Common myeloid progenitor, CD34-positive (primary cell): ENCODE measurements around the gene ZC3H4.

ENCODE experiments used
- CTCF ChIA-PET: fragments of 350-600 bp; sonication (Branson Sonifier 250); formaldehyde crosslinking; loops from one replicate; lab custom pipeline; 2021; ENCODE audit warnings: antibody characterized with exemption; lab: Charles Lee
- POLR2A ChIA-PET: fragments of 350-600 bp; sonication (Branson Sonifier 250); formaldehyde crosslinking; loops from one replicate; lab custom pipeline; 2021; ENCODE audit warnings: antibody characterized with exemption; lab: Charles Lee
- DNase-seq, 3 donors: peaks; one replicate each; pipeline versions ENCODE4 v3.0.0 to v3.0.0-alpha.2; 2013
- H3K27ac ChIP-seq, 2 experiments: 1 replicate in 1 of 2; 2 replicates in 1 of 2; pipeline ENCODE4 v1.7.0; 2013; ENCODE audit warnings: inconsistent platforms in 2 of 2, low read length in 2 of 2, mild to moderate bottlenecking in 2 of 2, low read depth in 1 of 2, moderate library complexity in 1 of 2; ENCODE audit not compliant: severe bottlenecking in 2 of 2, insufficient read depth in 1 of 2, poor library complexity in 1 of 2
- H3K27me3 ChIP-seq, 5 experiments: replicated peaks in 2 of 5; 1 replicate in 3 of 5; 2 replicates in 2 of 5; pipeline versions ENCODE4 v1.6.1 to v1.7.0; 2013; ENCODE audit warnings: low read length in 4 of 5, mild to moderate bottlenecking in 2 of 5, moderate library complexity in 2 of 5, inconsistent platforms in 1 of 5; ENCODE audit not compliant: insufficient read depth in 5 of 5, control insufficient read depth in 4 of 5
- H3K36me3 ChIP-seq, 4 experiments: 1 replicate in 2 of 4; 2 replicates in 2 of 4; pipeline versions ENCODE4 v1.6.1 to v1.7.0; 2013; ENCODE audit warnings: low read length in 3 of 4, control low read depth in 1 of 4, mild to moderate bottlenecking in 1 of 4; ENCODE audit not compliant: control insufficient read depth in 4 of 4, insufficient read depth in 4 of 4
- H3K4me1 ChIP-seq, 4 experiments: 1 replicate in 3 of 4; 2 replicates in 1 of 4; pipeline versions ENCODE4 v1.6.1 to v1.7.1; 2013; ENCODE audit warnings: low read length in 3 of 4, mild to moderate bottlenecking in 3 of 4, control low read depth in 1 of 4, inconsistent platforms in 1 of 4, moderate library complexity in 1 of 4; ENCODE audit not compliant: control insufficient read depth in 4 of 4, insufficient read depth in 4 of 4; ENCODE audit errors: control extremely low read depth in 1 of 4
- H3K4me3 ChIP-seq, 7 experiments: 1 replicate in 4 of 7; 2 replicates in 3 of 7; pipeline versions ENCODE4 v1.5.1 to v1.7.0; 2013; ENCODE audit warnings: mild to moderate bottlenecking in 7 of 7, low read length in 6 of 7, moderate library complexity in 6 of 7, inconsistent platforms in 2 of 7, low read depth in 2 of 7, control low read depth in 1 of 7; ENCODE audit not compliant: insufficient read depth in 4 of 7, control insufficient read depth in 1 of 7; ENCODE audit errors: extremely low read depth in 1 of 7
- H3K9me3 ChIP-seq, 5 experiments: 1 replicate in 4 of 5; 2 replicates in 1 of 5; pipeline versions ENCODE4 v1.6.1 to v1.7.1; 2013; ENCODE audit warnings: low read length in 4 of 5, mild to moderate bottlenecking in 2 of 5, inconsistent platforms in 1 of 5, low read depth in 1 of 5, moderate library complexity in 1 of 5; ENCODE audit not compliant: control insufficient read depth in 4 of 5, insufficient read depth in 2 of 5; ENCODE audit errors: control extremely low read depth in 1 of 5
- WGBS: methylation state at CpG from one replicate; pipeline ENCODE4 v1.1.5; 2013; ENCODE audit not compliant: insufficient coverage; 5-methylcytosine and 5-hydroxymethylcytosine counted together

The ZC3H4 gene

DNA sequence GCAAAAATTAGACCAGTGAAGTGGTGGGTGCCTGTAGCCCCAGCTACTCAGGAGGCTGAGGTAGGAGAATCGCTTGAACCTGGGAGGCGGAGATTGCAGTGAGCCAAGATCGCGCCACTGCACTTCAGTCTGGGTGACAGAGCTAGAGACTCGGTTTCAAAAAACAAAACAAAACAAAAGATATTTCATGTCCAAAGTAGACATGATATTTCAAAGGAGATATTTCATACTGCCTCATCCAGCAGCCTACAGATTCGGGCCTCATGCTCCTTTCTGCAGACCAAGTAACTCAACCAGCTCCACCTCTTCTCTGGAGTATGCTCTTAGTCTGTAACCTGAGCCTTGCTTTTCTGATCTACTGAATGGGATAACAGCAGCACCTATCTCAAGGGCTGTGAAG lies 15.0 kb downstream of the ZC3H4 start:
- Histone ChIP-seq H3K4me1 (peaks cover 0 to 39% (median 27%) of the 10 kb centered on the region in 4 experiments), H3K36me3 (peaks cover 6 to 28% (median 16%) of the 10 kb centered on the region in 4 experiments), H3K27ac (no peak overlapping the region), H3K4me3 (no peak overlapping the region), H3K9me3 (no peaks in the 10 kb centered on the region), H3K27me3 (no peaks in the 10 kb centered on the region)
- no peak for DNase-seq
- CTCF ChIA-PET, result interaction anchor here (1.8 to 2.3 kb wide), 2 partner anchors 9 to 18 kb away, joined by 7 to 16 read pairs; no protein-coding TSS in a partner anchor
- POLR2A ChIA-PET, result no interaction called here
- WGBS, result 100% methylated on average over 4 of the region's 6 CpGs

GRCh38 chr19:47097396-47098201 lies 16.0 kb downstream of the ZC3H4 start:
- ChIA-PET CTCF (interaction anchor here (1.2 to 2.3 kb wide), 3 partner anchors 10 to 18 kb away, joined by 6 to 16 read pairs (median 7); no protein-coding TSS in a partner anchor), POLR2A (no interaction called here)
- Histone ChIP-seq H3K4me3 (no peak overlapping the region), H3K4me1 (peaks cover 0 to 42% (median 27%) of the 10 kb centered on the region in 4 experiments), H3K27me3 (no peaks in the 10 kb centered on the region), H3K9me3 (no peaks in the 10 kb centered on the region), H3K27ac (peak overlapping the region in 1 of 2 experiments; percentile 37), H3K36me3 (peaks cover 10 to 33% (median 19%) of the 10 kb centered on the region in 4 experiments)
- no peak for DNase-seq
- 97% methylated on average over 30 of the region's 31 CpGs for WGBS

- no peak overlapping the region for H3K4me3 ChIP-seq
- ChIA-PET CTCF (interaction anchor here (0.5 to 1.6 kb wide), 3 partner anchors 10 to 193 kb away, joined by 3 to 8 read pairs (median 6); no protein-coding TSS in a partner anchor), POLR2A (no interaction called here)
- peaks cover 0 to 40% (median 27%) of the 10 kb centered on the region in 4 experiments for H3K4me1 ChIP-seq
- H3K27me3 ChIP-seq, result no peaks in the 10 kb centered on the region
- no peak for DNase-seq
- WGBS, result 100% methylated on average over 2 of the region's 9 CpGs
- H3K27ac ChIP-seq, result no peak overlapping the region
- peaks cover 12 to 40% (median 21%) of the 10 kb centered on the region in 4 experiments for H3K36me3 ChIP-seq
- H3K9me3 ChIP-seq, result no peaks in the 10 kb centered on the region
Measured at GRCh38 chr19:47096721-47097120, 16.9 kb downstream of the ZC3H4 start.

DNA sequence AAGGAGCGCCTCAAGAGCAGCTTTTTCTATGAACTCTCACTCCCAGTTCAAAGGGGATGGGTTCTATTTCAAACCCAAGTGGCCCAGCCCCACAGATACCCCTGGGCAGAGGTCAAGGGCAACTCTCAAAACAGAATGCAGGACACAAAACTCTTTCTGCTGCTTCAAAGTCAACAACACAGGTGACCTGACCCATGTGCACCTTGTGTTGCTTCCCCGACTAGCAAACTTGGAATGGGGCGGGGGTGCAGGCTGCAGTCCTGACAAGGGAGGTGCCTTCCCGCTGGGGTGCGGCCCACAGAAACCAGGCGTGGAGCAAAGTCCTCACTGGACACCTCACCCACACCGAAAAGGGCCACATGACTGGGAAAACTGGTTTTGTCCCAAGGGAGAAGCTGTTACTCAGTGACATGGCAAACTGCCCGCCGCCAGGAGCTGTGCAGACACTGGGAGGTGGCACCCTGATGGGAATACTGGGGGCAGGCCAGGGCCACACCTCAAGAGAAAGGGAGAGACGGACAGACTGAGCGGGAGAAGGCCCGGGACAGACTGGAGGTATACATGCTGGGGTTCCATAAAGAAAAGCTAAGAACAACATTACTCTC lies 17.4 kb downstream of the ZC3H4 start:
- peaks cover 12 to 40% (median 21%) of the 10 kb centered on the region in 4 experiments for H3K36me3 ChIP-seq
- H3K4me3 ChIP-seq, result no peak overlapping the region
- peaks cover 0 to 40% (median 27%) of the 10 kb centered on the region in 4 experiments for H3K4me1 ChIP-seq
- H3K27ac ChIP-seq, result peak overlapping the region; percentile 77 to 86
- no peaks in the 10 kb centered on the region for H3K9me3 ChIP-seq
- WGBS, result 95% methylated on average over 12 of the region's 12 CpGs
- DNase-seq, result no peak
- ChIA-PET POLR2A (no interaction called here), CTCF (interaction anchor here (0.5 to 1.6 kb wide), 6 partner anchors 11 to 194 kb away, joined by 3 to 8 read pairs (median 4); partner anchors contain the start of gene ZC3H4)
- H3K27me3 ChIP-seq, result no peaks in the 10 kb centered on the region

DNA sequence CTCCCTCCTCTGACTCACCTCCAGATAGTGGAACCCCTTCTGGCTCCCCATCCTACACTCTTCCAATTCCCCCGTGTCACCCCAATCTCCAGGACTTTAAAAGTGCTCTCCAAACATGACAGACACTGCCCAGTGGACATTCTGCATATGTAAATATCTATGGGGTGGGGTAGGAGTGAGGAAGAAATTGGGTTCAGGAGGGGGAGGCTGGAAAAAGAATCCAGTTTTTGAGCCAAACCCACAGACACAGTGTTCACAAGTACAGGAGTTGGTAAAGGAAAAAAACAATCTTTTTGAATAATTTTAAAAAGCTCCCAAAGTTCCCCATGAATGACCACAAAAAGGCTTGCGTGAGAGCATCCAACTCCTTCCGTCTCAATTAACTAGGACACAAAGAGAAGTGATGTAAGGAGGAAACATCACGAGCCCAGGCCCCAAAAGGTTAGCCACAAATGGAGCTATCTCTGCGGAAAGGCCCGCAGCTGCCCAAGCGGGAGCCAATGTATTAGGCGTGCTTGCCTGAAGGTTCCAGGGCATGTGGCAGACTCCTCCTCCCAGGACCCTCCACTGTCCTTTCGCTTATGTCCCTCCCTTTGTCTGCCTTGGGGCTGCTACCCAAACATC lies 18.0 kb downstream of the ZC3H4 start:
- no peaks in the 10 kb centered on the region for H3K9me3 ChIP-seq
- 47% methylated on average over 8 of the region's 9 CpGs for WGBS
- peaks cover 12 to 45% (median 23%) of the 10 kb centered on the region in 4 experiments for H3K36me3 ChIP-seq
- peak overlapping the region in 3 of 7 experiments; percentile 25 to 48 (median 33) for H3K4me3 ChIP-seq
- ChIA-PET POLR2A (interaction anchor here (0.9 kb wide), 1 partner anchor 514 kb away, joined by 3 read pairs; no protein-coding TSS in a partner anchor), CTCF (interaction anchor here (0.6 to 1.6 kb wide), 6 partner anchors 9 to 60 kb away, joined by 3 to 8 read pairs (median 4); partner anchors contain the start of gene ZC3H4)
- peak; percentile 55 to 75 (median 74) for DNase-seq
- H3K27me3 ChIP-seq, result no peaks in the 10 kb centered on the region
- peaks cover 0 to 40% (median 27%) of the 10 kb centered on the region in 4 experiments for H3K4me1 ChIP-seq
- H3K27ac ChIP-seq, result peak overlapping the region; percentile 77 to 86

GRCh38 chr19:47094557-47095475 lies 18.8 kb downstream of the ZC3H4 start:
- Histone ChIP-seq H3K36me3 (peaks cover 9 to 48% (median 30%) of the 10 kb centered on the region in 4 experiments), H3K27me3 (no peaks in the 10 kb centered on the region), H3K27ac (peak overlapping the region; percentile 77 to 86), H3K9me3 (no peaks in the 10 kb centered on the region), H3K4me1 (peaks cover 0 to 40% (median 27%) of the 10 kb centered on the region in 4 experiments), H3K4me3 (peak overlapping the region in 3 of 7 experiments; percentile 25 to 48 (median 33))
- ChIA-PET CTCF (interaction anchor here (0.6 to 1.5 kb wide), 6 partner anchors 9 to 28 kb away, joined by 3 to 5 read pairs (median 4); partner anchors contain the start of gene ZC3H4), POLR2A (interaction anchor here (0.9 kb wide), 1 partner anchor 515 kb away, joined by 3 read pairs; no protein-coding TSS in a partner anchor)
- WGBS, result 38% methylated on average over 11 of the region's 15 CpGs
- peak in 2 of 3 donors; percentile 29 to 51 for DNase-seq
